NK-92 (cell line): ENCODE results near the gene VAV3.
"Not testable (repeated sequence)": the region's sequence is repeated elsewhere in the genome, so short reads cannot be mapped to it uniquely, and the experiment has no call there.

ENCODE experiments used
- DNase-seq: peaks from one replicate; lab custom pipeline; 2025; ENCODE audit not compliant: unreplicated experiment; lab: John Stamatoyannopoulos, UW

VAV3 gene

GRCh38 chr1:107762751-107763390 lies 202.1 kb downstream of the VAV3 start:
- no peak for DNase-seq

- no peak for DNase-seq
These were observed 204.9 kb downstream of the VAV3 start for GRCh38 chr1:107760065-107760464.

GRCh38 chr1:107750364-107750959 lies 214.5 kb downstream of the VAV3 start:
- no peak for DNase-seq

GRCh38 chr1:107748531-107748930 lies 216.4 kb downstream of the VAV3 start:
- DNase-seq: no peak

GRCh38 chr1:107741242-107741641 lies 223.7 kb downstream of the VAV3 start:
- DNase-seq: no peak

- no peak for DNase-seq
These were observed 224.4 kb downstream of the VAV3 start for GRCh38 chr1:107740579-107740978.

- DNase-seq: no peak
These were observed 225.3 kb downstream of the VAV3 start for GRCh38 chr1:107739651-107740050.

GRCh38 chr1:107739201-107739600 lies 225.8 kb downstream of the VAV3 start:
- no peak for DNase-seq

GRCh38 chr1:107733401-107733800 lies 231.6 kb downstream of the VAV3 start:
- not testable (repeated sequence) for DNase-seq

- DNase-seq: no peak
These were observed 237.1 kb downstream of the VAV3 start for GRCh38 chr1:107727866-107728265.

GRCh38 chr1:107726860-107727259 lies 238.1 kb downstream of the VAV3 start:
- no peak for DNase-seq

- no peak for DNase-seq
These were observed 240.3 kb downstream of the VAV3 start for GRCh38 chr1:107724648-107725047.

GRCh38 chr1:107720210-107720609 lies 244.8 kb downstream of the VAV3 start:
- not testable (repeated sequence) for DNase-seq

- no peak for DNase-seq
These were observed 255.0 kb downstream of the VAV3 start for GRCh38 chr1:107710005-107710404.

GRCh38 chr1:107707111-107707510 lies 257.9 kb downstream of the VAV3 start:
- DNase-seq: no peak

GRCh38 chr1:107706182-107706581 lies 258.8 kb downstream of the VAV3 start:
- no peak for DNase-seq

- no peak for DNase-seq
These were observed 260.1 kb downstream of the VAV3 start for GRCh38 chr1:107704911-107705310.

GRCh38 chr1:107702946-107703571 lies 261.9 kb downstream of the VAV3 start:
- no peak for DNase-seq

- DNase-seq: not testable (repeated sequence)
These were observed 264.3 kb downstream of the VAV3 start for GRCh38 chr1:107700651-107701050.

- DNase-seq: no peak
These were observed 266.8 kb downstream of the VAV3 start for GRCh38 chr1:107698161-107698560.

- no peak for DNase-seq
These were observed 269.6 kb downstream of the VAV3 start for GRCh38 chr1:107695341-107695740.

- DNase-seq: no peak
These were observed 272.2 kb downstream of the VAV3 start for GRCh38 chr1:107692580-107693345.
